GM12874 (cell line): ENCODE measurements around the gene MYOF.

Source experiments
- CTCF ChIP-seq: IDR thresholded peaks from 2 replicates; pipeline ENCODE4 v1.5.1; 2011; ENCODE audit warnings: low read depth, mild to moderate bottlenecking, control low read depth, low read length, moderate library complexity; ENCODE audit not compliant: insufficient read depth

MYOF gene

GRCh38 chr10:93417921-93418320, 64.2 kb downstream of the MYOF start:
- no peak for TF ChIP-seq CTCF

GRCh38 chr10:93417266-93417665, 64.9 kb downstream of the MYOF start:
- TF ChIP-seq CTCF: no peak

- no peak for TF ChIP-seq CTCF
Measured at GRCh38 chr10:93416824-93417223, 65.3 kb downstream of the MYOF start.

- TF ChIP-seq CTCF: no peak
Measured at GRCh38 chr10:93415693-93416092, 66.4 kb downstream of the MYOF start.

- TF ChIP-seq CTCF: no peak
Measured at GRCh38 chr10:93413252-93413689, 68.9 kb downstream of the MYOF start.

GRCh38 chr10:93412801-93413200, 69.3 kb downstream of the MYOF start:
- TF ChIP-seq CTCF: no peak

GRCh38 chr10:93410697-93411348, 71.3 kb downstream of the MYOF start:
- TF ChIP-seq CTCF: no peak
